Muscle of arm (tissue), 12 donors: Measurements from ENCODE around the gene C16orf78. TPM values are rescaled to one million over a fixed set of nuclear protein-coding genes. Genes with fewer than 3 reads are reported as not detected.
"Not testable (repeated sequence)": the region's sequence is repeated elsewhere in the genome, so short reads cannot be mapped to it uniquely, and the experiment has no call there.

Experiments
- DNase-seq: peaks from one replicate; pipeline ENCODE4 v3.0.0-alpha.2; 2013
- polyA plus RNA-seq, 12 donors: library from polyadenylated mRNA; unstranded; fragments of 120-200 nt; gene quantifications; one replicate each; pipeline ENCODE4 v1.2.1, GENCODE V29; 2013; ENCODE audit not compliant: insufficient read length in 12 of 12

The C16orf78 gene
- polyA plus RNA-seq, 12 donors, result not detected

DNA sequence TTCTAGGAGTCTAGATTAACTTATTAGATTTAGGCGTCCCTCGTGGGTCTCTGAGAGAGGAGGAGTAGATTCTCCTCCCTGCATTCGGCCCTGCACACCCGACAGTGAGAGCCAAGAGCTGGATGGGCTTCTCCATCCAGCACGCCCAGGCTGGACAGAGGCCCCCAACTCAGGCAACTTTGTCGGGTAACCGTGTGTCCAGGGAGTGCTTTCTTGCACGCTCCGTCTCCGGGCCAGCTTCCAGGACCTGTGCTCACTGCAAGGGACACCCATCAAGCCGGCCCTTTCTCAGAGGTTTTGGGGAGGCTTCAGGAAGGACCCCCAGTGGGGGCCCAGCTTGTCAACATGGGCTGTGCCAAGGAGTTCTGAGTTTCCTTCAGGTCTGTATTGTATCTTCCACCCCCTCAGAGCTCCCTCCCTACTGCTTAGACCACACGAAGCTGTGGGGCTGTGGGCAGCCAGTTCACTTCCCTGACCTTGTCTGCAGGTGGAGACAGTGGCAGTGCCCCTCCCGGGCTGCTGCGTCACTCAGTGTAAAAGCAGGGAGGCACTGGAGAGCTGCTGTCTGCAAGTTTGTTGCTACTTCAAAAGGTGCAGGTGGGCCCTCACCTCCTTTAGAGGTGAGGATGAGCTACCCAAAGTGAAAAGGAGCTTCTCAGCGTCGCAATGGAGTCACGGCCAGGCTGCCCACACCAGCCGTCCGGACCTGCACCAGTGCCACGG, 24.0 kb upstream of the C16orf78 start:
- no peak for DNase-seq

DNA sequence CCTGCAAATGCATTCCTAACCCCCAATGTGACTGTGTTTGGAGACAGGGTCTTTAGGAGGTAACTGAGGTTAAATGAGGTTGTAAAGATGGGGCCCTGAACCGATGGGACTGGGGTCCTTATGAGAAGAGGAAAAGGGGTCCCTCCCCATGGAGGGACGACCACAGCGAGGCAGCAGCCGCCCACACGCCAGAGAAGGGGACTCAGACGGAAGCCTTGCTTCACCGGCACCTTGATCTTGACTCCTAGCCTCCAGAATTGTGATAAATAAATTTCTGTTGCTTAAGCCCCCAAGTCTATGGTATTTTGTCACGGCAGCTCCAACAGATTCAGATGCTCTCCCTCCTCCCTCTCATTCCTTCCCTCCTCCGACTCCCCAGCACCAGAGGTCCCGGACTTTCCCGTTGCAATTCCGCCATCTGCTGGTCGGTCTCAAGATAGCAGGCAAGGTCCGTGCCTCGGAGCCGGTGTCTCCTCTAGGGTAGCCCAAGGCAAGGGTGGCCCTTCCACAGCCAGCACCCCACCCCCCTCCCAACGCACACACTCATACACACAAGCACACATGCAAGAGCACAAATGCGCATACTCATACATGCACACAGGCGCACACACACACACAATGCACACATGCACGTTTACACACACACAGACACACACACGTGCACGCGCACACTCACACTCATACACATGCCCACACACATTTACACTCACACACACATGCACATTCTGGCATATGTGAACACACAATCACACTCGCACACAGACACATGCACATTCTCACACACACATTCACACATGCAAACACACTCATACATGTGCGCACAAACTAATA, 23.1 kb upstream of the C16orf78 start:
- DNase-seq, result peak; percentile 51

- DNase-seq, result no peak
Observed at GRCh38 chr16:49351096-49351487, 22.5 kb upstream of the C16orf78 start.

DNA sequence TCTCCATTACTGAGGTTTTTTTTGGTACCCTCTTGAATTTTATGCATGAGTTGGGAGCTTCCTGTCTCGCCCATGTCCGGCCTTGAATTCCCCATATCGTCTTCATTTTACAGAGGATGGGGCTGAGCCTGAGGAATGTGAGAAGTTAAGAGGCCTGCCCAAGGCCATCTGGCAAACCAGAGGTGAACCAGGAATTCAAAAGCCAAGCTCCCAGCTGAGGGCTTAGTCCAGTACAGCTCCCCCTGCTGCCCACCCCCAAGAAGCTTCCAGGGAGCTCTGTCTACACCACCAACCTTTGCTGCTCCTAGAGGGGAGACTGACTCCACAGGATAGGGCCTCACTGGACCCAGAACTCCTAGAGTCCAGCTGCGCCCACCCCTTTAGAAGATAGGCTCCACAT, 20.7 kb upstream of the C16orf78 start:
- no peak for DNase-seq

DNA sequence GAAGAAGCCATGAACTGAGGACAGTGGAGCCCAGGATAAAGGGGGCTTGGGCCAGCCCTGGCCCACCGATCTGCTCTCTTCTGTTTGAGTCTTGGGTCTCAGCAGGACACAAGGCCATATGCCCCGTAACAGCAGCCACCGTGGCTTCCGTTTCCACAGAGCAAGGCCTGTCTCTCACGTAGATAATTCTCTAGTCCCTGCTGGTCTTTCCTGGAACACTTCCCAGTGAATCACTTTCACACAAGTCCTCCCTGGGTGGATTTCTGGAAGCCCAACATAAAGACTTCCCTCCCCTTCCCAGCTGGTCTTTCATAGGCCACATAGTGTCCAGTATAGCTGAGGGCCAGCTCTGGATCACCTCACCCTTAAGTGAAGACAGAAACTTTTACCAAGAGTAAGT, 19.9 kb upstream of the C16orf78 start:
- no peak for DNase-seq

- DNase-seq, result no peak
Observed at GRCh38 chr16:49354101-49354500, 19.5 kb upstream of the C16orf78 start.

DNA sequence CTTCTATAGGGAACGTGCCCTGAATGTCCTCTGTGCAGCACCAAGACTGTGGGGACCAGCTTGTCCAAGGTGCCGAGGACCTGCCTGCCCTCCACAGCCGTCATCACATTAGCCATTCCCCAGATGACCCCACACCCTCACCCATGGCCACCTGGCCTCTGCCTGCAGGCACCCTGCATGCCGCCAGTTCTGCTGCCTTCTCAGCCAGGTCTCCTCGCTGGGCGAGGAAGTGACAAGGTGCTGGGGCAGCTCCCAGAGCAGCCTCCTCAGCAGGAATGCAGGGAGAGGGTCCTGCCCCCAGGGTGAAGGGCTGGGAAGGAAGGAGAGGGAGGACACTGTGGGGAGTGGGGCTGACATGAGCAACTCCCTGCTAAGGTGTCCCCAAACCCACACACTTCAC, 18.6 kb upstream of the C16orf78 start:
- no peak for DNase-seq

DNA sequence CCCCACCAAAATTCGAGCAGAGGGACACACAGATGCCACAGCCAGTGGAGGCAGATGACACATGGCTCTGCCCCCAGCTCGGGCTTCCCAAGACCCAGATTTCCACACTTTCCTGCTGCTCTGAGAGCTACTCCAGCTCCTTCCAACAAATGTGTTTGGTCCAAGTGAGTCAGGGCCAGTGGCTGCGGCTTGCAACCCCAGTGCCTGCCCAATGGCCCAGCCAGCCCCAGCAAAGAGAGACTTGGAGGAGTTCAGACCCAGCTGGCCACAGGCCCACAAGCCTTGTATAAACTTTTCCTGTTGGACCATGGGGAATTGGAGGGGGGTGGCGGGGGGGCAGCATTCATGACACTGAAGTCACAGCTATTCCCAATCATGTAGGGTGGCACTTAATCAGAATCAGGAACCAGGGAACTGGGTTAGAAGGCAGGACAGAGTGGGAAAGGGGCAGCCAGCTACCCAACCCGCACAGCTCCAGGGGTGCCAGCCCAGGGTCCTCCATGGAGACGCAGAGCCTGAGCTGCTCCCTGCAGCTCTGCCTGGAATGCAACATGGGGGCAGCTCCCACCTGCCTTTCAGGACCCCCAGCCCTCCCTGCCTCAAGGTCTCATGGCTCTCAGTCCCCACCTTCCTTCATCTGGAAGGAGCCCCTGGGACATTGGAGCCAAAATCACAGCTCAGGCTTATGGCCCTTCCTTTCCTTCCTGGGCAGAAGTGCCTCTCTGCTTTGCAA, 17.5 kb upstream of the C16orf78 start:
- no peak for DNase-seq

GRCh38 chr16:49356728-49357488, 16.7 kb upstream of the C16orf78 start:
- DNase-seq, result no peak

GRCh38 chr16:49359591-49359990, 14.0 kb upstream of the C16orf78 start:
- DNase-seq, result no peak

DNA sequence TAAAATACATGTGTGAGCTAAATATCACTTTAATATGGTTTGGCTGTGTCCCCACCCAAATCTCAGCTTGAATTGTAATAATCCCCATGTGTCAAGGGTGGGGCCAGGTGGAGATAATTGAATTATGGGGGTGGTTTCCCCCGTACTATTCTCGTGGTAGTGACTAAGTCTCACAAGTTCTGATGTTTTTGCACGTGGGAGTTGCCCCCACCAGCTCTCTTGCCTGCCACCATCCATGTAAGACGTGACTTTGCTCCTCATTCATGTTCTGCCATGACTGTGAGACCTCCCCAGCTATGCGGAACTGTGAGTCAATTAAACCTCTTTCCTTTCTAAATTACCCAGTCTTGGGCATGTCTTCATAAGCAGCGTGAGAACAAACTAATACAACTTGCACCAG, 11.9 kb upstream of the C16orf78 start:
- DNase-seq, result not testable (repeated sequence)

DNA sequence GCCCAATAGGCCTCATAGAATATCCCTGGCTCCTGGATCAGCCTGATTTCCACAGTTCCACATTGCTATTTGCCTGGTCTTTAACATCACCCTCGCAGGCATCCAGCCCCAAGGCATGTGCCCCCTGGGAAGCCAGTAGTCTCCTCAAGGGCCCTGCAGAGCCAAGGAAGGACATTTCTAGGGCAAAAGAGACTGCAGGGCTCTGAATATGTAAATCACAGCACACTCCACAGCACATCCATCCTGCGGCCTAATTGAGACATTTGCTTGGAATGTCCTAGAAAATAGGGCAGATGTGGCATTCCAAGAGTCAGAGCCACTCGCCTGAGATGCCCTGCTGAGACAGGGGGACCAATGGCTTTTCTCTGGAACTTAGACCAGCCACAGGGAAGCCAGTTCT, 11.4 kb upstream of the C16orf78 start:
- no peak for DNase-seq

DNA sequence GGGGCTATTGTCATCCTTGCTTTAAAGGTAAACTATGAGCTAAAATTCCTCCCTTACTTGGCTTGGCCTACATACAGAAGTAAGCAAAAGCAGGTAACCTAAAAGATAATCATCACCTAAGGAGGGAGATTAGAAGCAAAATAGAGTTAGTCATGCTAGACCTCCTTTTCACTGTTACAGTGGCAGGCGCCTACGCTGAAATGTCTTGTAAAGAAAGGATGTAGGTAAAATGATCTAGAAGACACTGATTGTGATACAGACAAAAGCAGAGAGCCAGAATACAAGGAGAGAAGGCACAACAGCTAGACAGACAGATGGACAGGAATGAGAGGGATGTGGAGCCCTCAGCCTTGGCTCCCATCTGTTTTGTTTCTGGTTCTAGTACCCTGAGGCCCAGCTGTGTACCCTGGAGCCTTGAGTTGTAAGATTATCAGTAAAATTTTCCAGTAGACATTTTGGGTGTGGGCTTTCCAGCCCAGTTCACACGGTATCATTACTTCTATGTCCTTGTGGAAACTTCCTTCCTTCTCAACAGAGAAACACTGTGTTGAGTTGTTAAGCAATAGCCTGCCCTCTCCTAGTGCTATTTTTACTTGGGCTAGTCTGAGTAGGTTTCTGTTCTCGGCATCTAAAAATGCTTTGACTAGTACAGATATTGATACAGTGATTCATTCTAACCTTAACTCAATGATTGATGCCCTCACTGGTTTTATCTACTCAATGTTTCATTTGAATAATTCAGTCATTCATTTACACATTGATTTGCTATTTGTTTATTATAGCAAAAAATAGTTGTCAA, 7.7 kb upstream of the C16orf78 start:
- DNase-seq, result no peak

DNA sequence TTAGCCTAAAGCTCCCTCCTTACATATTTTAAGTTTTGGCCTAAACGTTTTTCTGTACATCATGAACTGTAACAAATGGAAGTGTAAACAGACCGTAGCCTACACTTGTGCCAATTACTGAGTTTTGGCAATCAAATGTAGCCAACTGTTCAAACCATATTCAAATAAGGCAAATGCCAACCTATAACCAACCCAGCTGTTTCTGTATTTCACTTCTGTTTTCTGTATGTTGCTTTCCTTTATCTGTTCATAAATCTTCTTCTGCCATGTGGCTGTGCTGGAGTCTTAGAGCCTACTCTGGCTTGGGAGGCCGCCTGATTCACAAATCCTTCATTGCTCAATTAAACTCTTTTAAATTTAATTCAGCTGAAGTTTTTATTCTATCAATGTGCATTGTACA, 6.9 kb upstream of the C16orf78 start:
- no peak for DNase-seq

GRCh38 chr16:49369651-49370611, 3.7 kb upstream of the C16orf78 start:
- no peak for DNase-seq

GRCh38 chr16:49376206-49376605, 2.6 kb downstream of the C16orf78 start:
- no peak for DNase-seq

DNA sequence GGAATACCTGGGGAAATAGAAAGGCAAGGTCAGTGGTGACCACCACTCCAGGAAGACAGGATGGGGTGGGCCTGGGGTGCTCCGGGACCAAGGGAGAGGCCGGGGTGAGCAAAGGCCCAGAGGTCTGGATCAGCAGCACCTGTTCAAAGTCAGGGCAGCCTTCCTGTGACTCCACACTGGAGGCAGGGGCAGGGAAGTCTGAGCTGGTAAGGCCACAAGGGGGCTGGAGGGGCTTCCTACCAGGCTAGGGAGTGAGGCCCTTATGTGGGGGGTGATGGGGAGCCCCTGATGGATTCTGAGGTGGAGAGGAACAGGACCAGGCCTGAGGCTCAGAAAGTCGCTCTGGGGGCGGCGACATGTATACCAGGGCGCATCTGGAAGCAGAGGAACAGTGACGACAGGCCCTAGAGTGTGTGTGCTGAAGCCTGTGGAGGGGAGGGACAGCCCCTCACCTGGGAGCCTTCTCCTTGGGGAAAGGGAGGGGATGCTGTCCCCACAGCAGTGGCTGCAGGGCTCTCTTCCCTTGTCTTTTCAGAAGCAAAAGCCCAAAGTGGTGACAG, 3.7 kb downstream of the C16orf78 start:
- no peak for DNase-seq

- DNase-seq, result no peak
Observed at GRCh38 chr16:49378238-49378637, 4.6 kb downstream of the C16orf78 start.

DNA sequence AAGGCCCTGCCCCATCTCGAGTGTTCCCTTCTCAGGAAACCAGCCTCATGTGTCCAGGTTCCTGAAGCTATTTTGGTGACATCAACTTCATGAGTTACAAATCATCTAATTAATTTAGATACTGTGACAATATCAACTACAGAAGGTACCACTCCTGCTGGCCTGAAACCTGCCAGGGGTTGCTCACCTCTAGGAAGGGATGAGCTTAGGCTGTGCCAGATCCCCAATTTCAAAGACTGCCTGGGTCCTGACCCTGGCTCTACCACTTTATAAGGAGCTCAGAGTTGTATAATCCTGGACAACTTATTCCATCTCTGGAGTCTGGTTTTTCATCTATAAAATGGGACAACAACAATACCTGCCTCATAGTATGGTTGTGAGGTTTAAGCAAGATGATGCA, 5.2 kb downstream of the C16orf78 start:
- no peak for DNase-seq
